Smooth muscle cell (in vitro differentiated cells): ENCODE results near the gene VPS13C. TPM values are rescaled to one million over a fixed set of nuclear protein-coding genes. Genes with fewer than 3 reads are reported as not detected.

ENCODE experiments used
- DNase-seq: peaks from one replicate; lab custom pipeline; 2025; ENCODE audit not compliant: unreplicated experiment; lab: John Stamatoyannopoulos, UW
- H2AFZ ChIP-seq: fragments of 200-600 bp; sonication (generic); 2 replicates; pipeline ENCODE4 v1.6.0; 2016; ENCODE audit warnings: antibody characterized with exemption, low read depth, mild to moderate bottlenecking
- H3F3A ChIP-seq: fragments of 200-600 bp; sonication (generic); 2 replicates; pipeline ENCODE4 v1.6.0; 2017; ENCODE audit warnings: antibody characterized with exemption, low read depth
- H3K27ac ChIP-seq: fragments of 200-600 bp; sonication (generic); 2 replicates; pipeline ENCODE4 v1.5.1; 2016; ENCODE audit warnings: low read depth, mild to moderate bottlenecking
- H3K27me3 ChIP-seq: fragments of 200-600 bp; sonication (generic); 2 replicates; pipeline ENCODE4 v1.6.1; 2016; ENCODE audit warnings: low read depth, mild to moderate bottlenecking
- H3K36me3 ChIP-seq: fragments of 200-600 bp; sonication (generic); 2 replicates; pipeline ENCODE4 v1.5.1; 2016; ENCODE audit warnings: low read depth
- H3K4me1 ChIP-seq: fragments of 200-600 bp; sonication (generic); 2 replicates; pipeline ENCODE4 v1.5.1; 2016; ENCODE audit warnings: low read depth
- H3K4me2 ChIP-seq: fragments of 200-600 bp; sonication (generic); 2 replicates; pipeline ENCODE4 v1.6.0; 2016; ENCODE audit warnings: mild to moderate bottlenecking
- H3K4me3 ChIP-seq: fragments of 200-600 bp; sonication (generic); 2 replicates; pipeline ENCODE4 v1.5.1; 2016; ENCODE audit warnings: mild to moderate bottlenecking
- H3K79me2 ChIP-seq: fragments of 200-600 bp; sonication (generic); 2 replicates; pipeline ENCODE4 v1.6.0; 2016; ENCODE audit warnings: low read depth, mild to moderate bottlenecking
- H3K9ac ChIP-seq: fragments of 200-600 bp; sonication (generic); 2 replicates; pipeline ENCODE4 v1.6.0; 2016; ENCODE audit warnings: low read depth
- H3K9me3 ChIP-seq: fragments of 200-600 bp; sonication (generic); replicated peaks from 2 replicates; pipeline ENCODE4 v1.5.1; 2016; ENCODE audit warnings: low read depth
- H4K20me1 ChIP-seq: fragments of 200-600 bp; sonication (generic); 2 replicates; pipeline ENCODE4 v1.6.0; 2016; ENCODE audit warnings: low read depth
- CTCF ChIP-seq: fragments of 200-600 bp; sonication (generic); IDR thresholded peaks from 2 replicates; pipeline ENCODE4 v1.5.1; 2017; ENCODE audit warnings: borderline replicate concordance, mild to moderate bottlenecking, antibody characterized with exemption; ENCODE audit not compliant: insufficient read depth, poor library complexity, severe bottlenecking
- WGBS: methylation state at CpG from one replicate; pipeline ENCODE4 v1.1.7; 2016; ENCODE audit warnings: low lambda C conversion rate; 5-methylcytosine and 5-hydroxymethylcytosine counted together
- polyA plus RNA-seq: library from polyadenylated mRNA; unstranded; fragments of >200 nt; fragmentation: Nextera tagmentation; extraction: Ambion mirVana; gene quantifications from 2 replicates; pipeline ENCODE4 v1.2.1, GENCODE V29; 2016
- total RNA-seq: library from RNA; depleted of rRNA; stranded (reverse); fragments of >200 nt; gene quantifications from 2 replicates; pipeline ENCODE4 v1.2.3, GENCODE V29; 2014

VPS13C gene
- total and polyA plus RNA-seq, 2 experiments from 2014 or later = 2.8 to 33.8 TPM

GRCh38 chr15:61816856-61817255, 243.4 kb downstream of the VPS13C start:
- 89% methylated on average over 7 of the region's 7 CpGs for WGBS
- H3K36me3 ChIP-seq = no peaks in the 10 kb centered on the region
- H3K27ac ChIP-seq = no peak overlapping the region
- peaks cover 20% of the 10 kb centered on the region for H3K27me3 ChIP-seq
- H3K9me3 ChIP-seq = no peaks in the 10 kb centered on the region
- H2AFZ ChIP-seq = no peak overlapping the region
- no peak overlapping the region for H3K9ac ChIP-seq
- no peaks in the 10 kb centered on the region for H3F3A ChIP-seq
- no peak for DNase-seq
- no peaks in the 10 kb centered on the region for H3K79me2 ChIP-seq
- H3K4me1 ChIP-seq = no peaks in the 10 kb centered on the region
- H3K4me2 ChIP-seq = no peak overlapping the region
- no peaks in the 10 kb centered on the region for H4K20me1 ChIP-seq
- H3K4me3 ChIP-seq = no peak overlapping the region
- TF ChIP-seq CTCF = no peak

GRCh38 chr15:61815356-61816083, 244.7 kb downstream of the VPS13C start:
- no peaks in the 10 kb centered on the region for H3F3A ChIP-seq
- peaks cover 11% of the 10 kb centered on the region for H3K27me3 ChIP-seq
- no peaks in the 10 kb centered on the region for H3K36me3 ChIP-seq
- no peak overlapping the region for H3K4me3 ChIP-seq
- 91% methylated on average over 12 of the region's 12 CpGs for WGBS
- H3K79me2 ChIP-seq = no peaks in the 10 kb centered on the region
- H3K9ac ChIP-seq = no peak overlapping the region
- no peaks in the 10 kb centered on the region for H3K9me3 ChIP-seq
- no peaks in the 10 kb centered on the region for H3K4me1 ChIP-seq
- no peaks in the 10 kb centered on the region for H4K20me1 ChIP-seq
- TF ChIP-seq CTCF = no peak
- H3K4me2 ChIP-seq = no peak overlapping the region
- H2AFZ ChIP-seq = no peak overlapping the region
- no peak overlapping the region for H3K27ac ChIP-seq
- DNase-seq = no peak

GRCh38 chr15:61812476-61812875, 247.8 kb downstream of the VPS13C start:
- peaks cover 3% of the 10 kb centered on the region for H3K27me3 ChIP-seq
- H3K27ac ChIP-seq = no peak overlapping the region
- no peak overlapping the region for H2AFZ ChIP-seq
- no peaks in the 10 kb centered on the region for H3K36me3 ChIP-seq
- H3K4me1 ChIP-seq = no peaks in the 10 kb centered on the region
- no peaks in the 10 kb centered on the region for H3K79me2 ChIP-seq
- no peak overlapping the region for H3K9ac ChIP-seq
- H3F3A ChIP-seq = no peaks in the 10 kb centered on the region
- no peak overlapping the region for H3K4me2 ChIP-seq
- TF ChIP-seq CTCF = no peak
- no peaks in the 10 kb centered on the region for H3K9me3 ChIP-seq
- no peak for DNase-seq
- no peak overlapping the region for H3K4me3 ChIP-seq
- 94% methylated on average over 6 of the region's 6 CpGs for WGBS
- no peaks in the 10 kb centered on the region for H4K20me1 ChIP-seq

- 86% methylated on average over 8 of the region's 8 CpGs for WGBS
- peaks cover 3% of the 10 kb centered on the region for H3K27me3 ChIP-seq
- no peak overlapping the region for H3K27ac ChIP-seq
- no peak overlapping the region for H3K9ac ChIP-seq
- DNase-seq = no peak
- H3K4me1 ChIP-seq = no peaks in the 10 kb centered on the region
- H3F3A ChIP-seq = no peaks in the 10 kb centered on the region
- H4K20me1 ChIP-seq = no peaks in the 10 kb centered on the region
- no peak overlapping the region for H3K4me2 ChIP-seq
- H3K79me2 ChIP-seq = no peaks in the 10 kb centered on the region
- H3K4me3 ChIP-seq = no peak overlapping the region
- no peak for TF ChIP-seq CTCF
- no peaks in the 10 kb centered on the region for H3K36me3 ChIP-seq
- H2AFZ ChIP-seq = no peak overlapping the region
- H3K9me3 ChIP-seq = no peaks in the 10 kb centered on the region
Observed at GRCh38 chr15:61811952-61812351, 248.3 kb downstream of the VPS13C start.
